ENCODE results near the gene FXYD3.

GRCh38 chr19:35076657-35077056, 39.0 kb upstream of the FXYD3 start:
- TF ChIP-seq CTCF (optimal IDR thresholded peaks at IDR 0.05 in 1 of 3, IDR thresholded peaks at IDR 0.05 in 1 of 3, conservative IDR thresholded peaks at IDR 0.05 in 1 of 3; ENCODE audit: extremely low read depth in 1 of 3, insufficient read depth in 2 of 3, low read length in 3 of 3), result no peak
- no peak for TF ChIP-seq EZH2 (IDR thresholded peaks at IDR 0.05; ENCODE audit: low read length)

All from keratinocyte (primary cell).